OCI-LY7 (cell line): ENCODE measurements around the gene NISCH. TPM values are rescaled to one million over a fixed set of nuclear protein-coding genes. Genes with fewer than 3 reads are reported as not detected.

Source experiments
- BruUV-seq: library from RNA; stranded (reverse); fragments of 400-500 nt; replicated peaks from 2 replicates; lab custom pipeline; 2021; lab: Mats Ljungman, UMichigan
- CTCF ChIA-PET: fragments of 300-600 bp; sonication (Branson Sonifier 250); formaldehyde crosslinking; loops from one replicate; lab custom pipeline; 2022; ENCODE audit warnings: antibody characterized with exemption; ENCODE audit not compliant: unreplicated experiment; lab: Charles Lee
- POLR2A ChIA-PET: fragments of 300-600 bp; sonication (Branson Sonifier 250); formaldehyde crosslinking; loops from one replicate; lab custom pipeline; 2022; ENCODE audit warnings: antibody characterized with exemption; lab: Charles Lee
- DNase-seq: peaks from one replicate; pipeline ENCODE4 v3.0.0-alpha.2; 2015; ENCODE audit warnings: low spot score
- H2AFZ ChIP-seq: fragments of 200-600 bp; sonication (generic), shearing (Covaris generic); 2 replicates; pipeline ENCODE4 v1.6.1; 2014; ENCODE audit warnings: mild to moderate bottlenecking, antibody characterized with exemption, low read length, moderate library complexity
- H3K27ac ChIP-seq: fragments of 200-600 bp; sonication (generic); 2 replicates; pipeline ENCODE4 v1.5.1; 2014; ENCODE audit warnings: mixed run types, low read depth, mild to moderate bottlenecking, moderate library complexity, low read length, inconsistent platforms; ENCODE audit not compliant: poor library complexity, severe bottlenecking
- H3K36me3 ChIP-seq: fragments of 200-600 bp; sonication (generic); 2 replicates; pipeline ENCODE4 v1.6.1; 2014; ENCODE audit warnings: mild to moderate bottlenecking, antibody characterized with exemption, low read length, moderate library complexity, mixed read lengths; ENCODE audit not compliant: insufficient read depth
- H3K4me1 ChIP-seq: fragments of 200-600 bp; sonication (generic); 2 replicates; pipeline ENCODE4 v1.5.1; 2014; ENCODE audit warnings: mild to moderate bottlenecking, low read length; ENCODE audit not compliant: insufficient read depth, poor library complexity, severe bottlenecking
- H3K4me2 ChIP-seq: fragments of 200-600 bp; sonication (generic); 2 replicates; pipeline ENCODE4 v1.6.1; 2014; ENCODE audit warnings: mild to moderate bottlenecking, low read length
- H3K4me3 ChIP-seq: fragments of 200-600 bp; sonication (generic); 2 replicates; pipeline ENCODE4 v1.5.1; 2014; ENCODE audit warnings: mild to moderate bottlenecking, low read depth, low read length; ENCODE audit not compliant: poor library complexity, severe bottlenecking
- H3K79me2 ChIP-seq: fragments of 200-600 bp; sonication (generic); 2 replicates; pipeline ENCODE4 v1.6.1; 2016; ENCODE audit warnings: low read depth, mild to moderate bottlenecking, low read length, moderate library complexity, mixed read lengths; ENCODE audit not compliant: insufficient read depth
- H3K9me2 ChIP-seq: fragments of 200-600 bp; sonication (generic); 2 replicates; pipeline ENCODE4 v1.6.1; 2016; ENCODE audit warnings: mild to moderate bottlenecking, low read length, mixed read lengths; ENCODE audit not compliant: insufficient read depth
- H3K9me3 ChIP-seq: fragments of 200-600 bp; sonication (generic); 2 replicates; pipeline ENCODE4 v1.6.1; 2014; ENCODE audit warnings: mild to moderate bottlenecking, mixed run types, low read length, mixed read lengths
- H4K20me1 ChIP-seq: fragments of 200-600 bp; sonication (generic); 2 replicates; pipeline ENCODE4 v1.6.1; 2014; ENCODE audit warnings: mild to moderate bottlenecking, antibody characterized with exemption, low read length, moderate library complexity, mixed read lengths; ENCODE audit not compliant: insufficient read depth
- CTCF ChIP-seq: fragments of 200-600 bp; sonication (generic); conservative IDR thresholded peaks from 2 replicates; pipeline ENCODE4 v1.5.1; 2014; ENCODE audit warnings: mild to moderate bottlenecking, antibody characterized with exemption, low read length, moderate library complexity, mixed read lengths
- EZH2phosphoT487 ChIP-seq: fragments of 200-600 bp; sonication (generic); IDR thresholded peaks from 2 replicates; pipeline ENCODE4 v1.6.1; 2018; ENCODE audit warnings: low read depth, borderline replicate concordance, mild to moderate bottlenecking, mixed run types, antibody characterized with exemption, low read length, moderate library complexity, mixed read lengths
- intact Hi-C: fragments of 100-400 bp; cut with micrococcal nuclease; formaldehyde crosslinking; loops from one replicate; pipeline ENCODE4 v1.10.0; 2022; ENCODE audit not compliant: unreplicated experiment
- total RNA-seq, 2 experiments: library from RNA; depleted of rRNA in 1 of 2; stranded (reverse); fragments of >200 nt in 1 of 2; shearing (Covaris generic) in 1 of 2; gene quantifications; 2 replicates each; pipeline ENCODE4 v1.2.3, GENCODE V29; 2014 to 2022

NISCH gene
- total RNA-seq, 2 experiments from 2014 or later = 60.5 to 73.3 TPM

DNA sequence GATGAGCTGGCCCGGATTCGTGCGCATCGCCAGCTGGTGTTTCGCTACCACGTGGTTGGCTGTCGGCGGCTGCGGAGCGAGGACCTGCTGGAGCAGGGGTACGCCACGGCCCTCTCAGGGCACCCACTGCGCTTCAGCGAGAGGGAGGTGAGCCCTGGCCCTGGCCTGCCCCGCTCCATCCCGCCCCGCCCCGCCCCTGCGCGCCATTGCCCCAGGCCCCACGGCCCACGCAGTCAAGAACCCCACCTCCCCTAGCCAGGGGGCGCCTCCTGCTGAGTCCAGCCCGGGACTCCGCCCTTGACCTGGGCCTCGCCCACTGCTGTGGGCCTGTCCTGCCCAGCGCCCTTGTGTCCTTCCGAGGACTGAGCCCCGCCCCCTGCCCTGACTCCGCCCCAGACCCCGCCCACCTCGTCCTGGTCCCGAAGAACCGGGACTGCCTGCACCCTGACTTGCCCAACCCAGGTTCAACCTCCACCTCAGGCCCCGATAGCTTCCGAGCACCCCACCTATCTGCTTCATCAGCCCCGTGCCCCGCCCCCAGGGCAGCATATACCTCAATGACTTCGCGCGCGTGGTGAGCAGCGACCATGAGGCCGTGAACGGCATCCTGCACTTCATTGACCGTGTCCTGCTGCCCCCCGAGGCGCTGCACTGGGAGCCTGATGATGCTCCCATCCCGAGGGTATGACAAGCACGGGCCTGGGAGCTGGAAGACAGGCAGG, 63.5 kb downstream of the NISCH start:
- ChIA-PET POLR2A (no interaction called here), CTCF (no interaction called here)
- Histone ChIP-seq H2AFZ (no peak overlapping the region), H3K27ac (no peak overlapping the region), H4K20me1 (no peaks in the 10 kb centered on the region), H3K4me2 (no peak overlapping the region), H3K9me2 (no peaks in the 10 kb centered on the region), H3K79me2 (no peaks in the 10 kb centered on the region), H3K36me3 (peaks cover 4% of the 10 kb centered on the region; the same call in 1 of the 2 replicates), H3K9me3 (no peaks in the 10 kb centered on the region), H3K4me1 (no peaks in the 10 kb centered on the region), H3K4me3 (no peak overlapping the region)
- intact Hi-C loops = no loop called here
- no TSS peak for BruUV-seq
- DNase-seq = no peak
- TF ChIP-seq CTCF (no peak), EZH2phosphoT487 (no peak)

DNA sequence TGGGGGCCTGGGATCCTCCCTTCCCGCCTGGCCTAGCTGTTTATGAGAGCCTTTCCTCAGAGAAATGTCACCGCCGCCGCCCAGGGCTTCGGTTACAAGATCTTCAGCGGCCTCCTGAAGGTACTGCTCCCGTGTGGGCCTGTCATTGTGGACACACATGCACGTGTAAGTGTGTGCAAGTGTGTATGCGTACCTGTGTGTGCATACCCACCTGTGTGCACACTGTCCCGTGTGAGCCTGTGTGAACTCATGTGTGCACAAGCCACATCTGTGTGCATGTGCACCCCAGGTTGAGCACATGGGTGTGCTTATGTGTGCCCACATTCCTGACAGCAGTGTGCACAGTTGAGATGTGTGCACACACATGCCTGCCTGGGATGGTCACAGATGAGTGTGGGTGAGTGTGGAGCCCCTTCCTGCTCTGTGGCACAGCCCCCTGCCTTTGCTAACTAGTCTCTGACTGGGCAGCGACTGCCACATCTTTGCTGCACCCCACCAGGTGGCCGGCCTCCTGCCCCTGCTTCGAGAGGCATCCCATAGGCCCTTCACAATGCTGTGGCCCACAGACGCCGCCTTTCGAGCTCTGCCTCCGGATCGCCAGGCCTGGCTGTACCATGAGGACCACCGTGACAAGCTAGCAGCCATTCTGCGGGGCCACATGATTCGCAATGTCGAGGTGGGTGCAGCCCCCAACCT, 64.2 kb downstream of the NISCH start:
- Histone ChIP-seq H3K9me3 (no peaks in the 10 kb centered on the region), H3K27ac (no peak overlapping the region), H4K20me1 (no peaks in the 10 kb centered on the region), H3K4me3 (no peak overlapping the region), H3K4me2 (no peak overlapping the region), H3K79me2 (no peaks in the 10 kb centered on the region), H3K9me2 (no peaks in the 10 kb centered on the region), H2AFZ (no peak overlapping the region), H3K4me1 (no peaks in the 10 kb centered on the region), H3K36me3 (peaks cover 10% of the 10 kb centered on the region; the same call in 1 of the 2 replicates)
- POLR2A ChIA-PET = no interaction called here
- TF ChIP-seq CTCF (no peak), EZH2phosphoT487 (no peak)
- DNase-seq = no peak
- CTCF ChIA-PET = no interaction called here
- intact Hi-C loops = no loop called here
- no TSS peak for BruUV-seq
